ENCODE results near the gene MDFI.
A peak's percentile ranks its signal among the peaks of the same experiment; 100 is the strongest.
"Not testable (repeated sequence)": the region's sequence is repeated elsewhere in the genome, so short reads cannot be mapped to it uniquely, and the experiment has no call there.

Gene MDFI

DNA sequence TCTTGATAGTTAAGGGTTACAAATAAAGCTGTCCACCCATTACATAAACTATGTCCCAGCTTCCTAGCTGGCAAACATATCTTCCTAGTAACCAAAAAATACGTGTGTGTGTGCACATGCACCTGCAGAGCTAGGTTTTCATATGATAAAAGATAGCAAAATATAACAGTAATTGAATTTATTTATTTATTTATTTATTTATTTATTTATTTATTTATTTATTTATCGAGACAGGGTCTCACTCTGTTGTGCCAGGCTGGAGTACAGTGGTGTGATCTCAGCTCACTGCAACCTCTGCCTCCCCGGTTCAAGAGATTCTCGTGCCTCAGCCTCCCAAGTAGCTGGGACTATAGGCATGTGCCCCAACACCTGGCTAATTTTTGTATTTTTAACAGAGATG is 19.1 kb upstream of the MDFI start:
- H3K27me3 Mint-ChIP-seq; H3K4me1 Mint-ChIP-seq; ATAC-seq; H3K9me3 Mint-ChIP-seq; H3K4me3 Mint-ChIP-seq; DNase-seq; H3K27ac Mint-ChIP-seq; H3K36me3 Mint-ChIP-seq (ENCODE audit: low read depth): not testable (repeated sequence)

- no peaks in the 10 kb centered on the region for H3K36me3 Mint-ChIP-seq (ENCODE audit: low read depth)
- H3K9me3 Mint-ChIP-seq, result peaks cover 8% of the 10 kb centered on the region
- no peak for DNase-seq
- H3K4me1 Mint-ChIP-seq, result peaks cover 9% of the 10 kb centered on the region
- ATAC-seq, result no peak
- H3K27ac Mint-ChIP-seq, result no peak overlapping the region
- peaks cover 5% of the 10 kb centered on the region for H3K27me3 Mint-ChIP-seq
- H3K4me3 Mint-ChIP-seq, result no peak overlapping the region
Observed at GRCh38 chr6:41621367-41621766, 16.9 kb upstream of the MDFI start.

GRCh38 chr6:41621802-41622201 is 16.5 kb upstream of the MDFI start:
- no peak for ATAC-seq
- no peak overlapping the region for H3K4me3 Mint-ChIP-seq
- H3K4me1 Mint-ChIP-seq, result peaks cover 9% of the 10 kb centered on the region
- H3K27me3 Mint-ChIP-seq, result peaks cover 5% of the 10 kb centered on the region
- DNase-seq, result no peak
- no peak overlapping the region for H3K27ac Mint-ChIP-seq
- peaks cover 8% of the 10 kb centered on the region for H3K9me3 Mint-ChIP-seq
- H3K36me3 Mint-ChIP-seq (ENCODE audit: low read depth), result no peaks in the 10 kb centered on the region

DNA sequence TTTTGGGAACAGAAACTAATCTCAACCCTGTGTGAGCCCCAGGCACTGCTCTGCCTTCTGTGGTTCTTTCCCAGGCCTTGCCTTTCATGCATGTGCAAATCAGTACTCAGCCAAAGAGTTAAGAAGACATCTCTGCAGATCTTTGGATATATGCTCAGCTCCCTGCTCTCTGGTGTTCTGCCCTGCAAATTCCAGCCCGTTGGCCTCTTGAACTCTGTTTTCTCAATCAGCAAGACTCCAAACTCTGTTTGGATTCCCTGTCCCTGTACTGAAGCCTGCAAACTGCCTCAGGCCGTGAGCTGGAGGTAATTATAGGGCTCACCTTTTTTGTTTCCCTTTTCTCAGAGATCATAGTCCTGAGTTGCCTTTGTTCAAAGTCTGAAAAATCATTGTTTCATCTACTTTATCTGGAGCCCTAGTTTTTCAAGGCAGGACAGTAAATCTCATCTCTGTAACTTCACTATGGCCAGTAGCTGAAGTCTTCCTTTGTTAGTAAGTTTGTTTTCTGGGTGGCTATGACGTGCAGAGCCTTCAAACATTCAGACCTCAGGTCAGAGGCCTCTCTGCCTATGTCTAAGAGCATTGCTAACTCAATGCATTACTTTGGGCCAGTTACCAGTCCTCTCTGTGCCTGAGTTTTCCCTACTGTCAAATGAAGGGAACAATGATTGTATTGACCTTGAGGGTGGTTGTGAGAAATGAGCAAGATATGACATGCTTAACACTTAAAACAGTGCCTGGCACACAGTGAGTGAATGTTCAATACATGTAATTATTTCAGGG is 15.9 kb upstream of the MDFI start:
- peaks cover 9% of the 10 kb centered on the region for H3K4me1 Mint-ChIP-seq
- DNase-seq (no peak), ATAC-seq (no peak)
- no peaks in the 10 kb centered on the region for H3K36me3 Mint-ChIP-seq (ENCODE audit: low read depth)
- H3K9me3 Mint-ChIP-seq, result peaks cover 8% of the 10 kb centered on the region
- no peak overlapping the region for H3K27ac Mint-ChIP-seq
- peaks cover 5% of the 10 kb centered on the region for H3K27me3 Mint-ChIP-seq
- no peak overlapping the region for H3K4me3 Mint-ChIP-seq

DNA sequence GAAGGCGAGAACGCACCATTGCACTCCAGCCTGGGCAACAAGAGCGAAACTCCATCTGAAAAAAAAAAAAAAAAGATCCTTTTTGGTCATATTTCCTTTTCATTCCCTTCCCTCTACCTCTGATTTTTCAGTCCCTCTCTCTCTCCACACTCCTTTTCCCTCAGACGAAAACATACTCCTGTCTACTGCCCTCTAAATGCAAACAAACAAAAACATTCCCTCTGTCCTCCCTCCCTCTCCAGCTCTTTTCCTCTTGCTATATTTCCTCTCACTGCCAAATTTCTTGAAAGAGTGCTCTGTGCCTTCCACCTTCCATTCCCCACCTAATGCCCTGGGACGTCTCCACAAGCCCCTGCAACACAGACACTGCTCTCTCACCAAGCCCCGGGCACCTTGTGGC is 14.9 kb upstream of the MDFI start:
- peaks cover 8% of the 10 kb centered on the region for H3K9me3 Mint-ChIP-seq
- H3K27ac Mint-ChIP-seq, result peak overlapping the region; percentile 24
- H3K36me3 Mint-ChIP-seq (ENCODE audit: low read depth), result no peaks in the 10 kb centered on the region
- H3K4me3 Mint-ChIP-seq, result no peak overlapping the region
- H3K27me3 Mint-ChIP-seq, result peaks cover 5% of the 10 kb centered on the region
- DNase-seq (no peak), ATAC-seq (no peak)
- peaks cover 9% of the 10 kb centered on the region for H3K4me1 Mint-ChIP-seq

GRCh38 chr6:41624621-41625380 is 13.5 kb upstream of the MDFI start:
- Mint-ChIP-seq H3K4me1 (peaks cover 9% of the 10 kb centered on the region), H3K36me3 (ENCODE audit: low read depth) (no peaks in the 10 kb centered on the region), H3K4me3 (no peak overlapping the region), H3K9me3 (peaks cover 8% of the 10 kb centered on the region), H3K27me3 (peaks cover 5% of the 10 kb centered on the region), H3K27ac (no peak overlapping the region)
- DNase-seq (no peak), ATAC-seq (no peak)

DNA sequence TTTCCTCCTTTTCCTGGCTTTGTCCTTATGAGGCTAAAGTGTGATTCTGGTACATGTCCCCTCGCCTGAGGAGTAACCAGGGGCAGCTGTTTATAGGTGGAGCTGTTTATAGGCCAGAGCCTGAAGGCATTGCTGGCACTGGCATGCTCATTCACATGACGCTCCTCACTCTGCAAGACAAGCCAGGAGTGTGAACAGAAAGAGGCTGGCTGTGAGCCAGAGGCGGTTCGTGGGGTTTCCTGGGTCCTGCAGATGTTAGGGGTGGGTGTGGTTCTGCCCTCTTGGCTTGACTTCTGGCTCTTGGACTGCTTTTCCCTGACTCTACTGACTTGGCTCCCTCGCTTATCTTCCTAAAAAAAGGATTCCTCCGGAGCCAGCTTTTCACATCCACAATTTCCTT is 12.8 kb upstream of the MDFI start:
- Mint-ChIP-seq H3K27ac (no peak overlapping the region), H3K27me3 (peaks cover 5% of the 10 kb centered on the region)

DNA sequence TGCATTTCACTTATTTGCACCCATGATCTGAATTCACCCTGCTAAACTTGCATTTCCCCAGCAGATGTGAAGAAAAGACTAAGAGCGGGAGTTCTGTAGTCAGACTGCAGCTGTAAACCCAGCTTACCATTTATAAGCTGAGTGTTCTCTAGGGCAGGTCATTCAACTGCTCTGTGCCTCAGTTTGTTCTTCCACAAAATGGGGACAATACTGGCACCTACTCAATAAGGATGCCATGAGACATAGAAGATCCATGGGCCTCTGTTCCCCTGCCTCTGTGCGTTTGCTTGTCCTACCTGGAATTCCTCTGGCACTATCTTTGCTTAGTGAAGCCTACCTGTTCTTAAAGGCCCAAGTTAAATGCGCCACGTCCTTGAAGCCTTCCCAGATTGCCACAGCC is 12.2 kb upstream of the MDFI start:
- Mint-ChIP-seq H3K36me3 (ENCODE audit: low read depth) (no peaks in the 10 kb centered on the region), H3K27ac (no peak overlapping the region), H3K9me3 (peaks cover 5% of the 10 kb centered on the region), H3K4me1 (peaks cover 9% of the 10 kb centered on the region), H3K4me3 (no peak overlapping the region), H3K27me3 (peaks cover 5% of the 10 kb centered on the region)
- DNase-seq (no peak), ATAC-seq (no peak)

More for the DNA sequence above, 12.8 kb upstream of the MDFI start:
- Mint-ChIP-seq H3K9me3 (peaks cover 8% of the 10 kb centered on the region), H3K36me3 (ENCODE audit: low read depth) (no peaks in the 10 kb centered on the region), H3K4me1 (peaks cover 9% of the 10 kb centered on the region), H3K4me3 (no peak overlapping the region)
- no peak for ATAC-seq
- no peak for DNase-seq

DNA sequence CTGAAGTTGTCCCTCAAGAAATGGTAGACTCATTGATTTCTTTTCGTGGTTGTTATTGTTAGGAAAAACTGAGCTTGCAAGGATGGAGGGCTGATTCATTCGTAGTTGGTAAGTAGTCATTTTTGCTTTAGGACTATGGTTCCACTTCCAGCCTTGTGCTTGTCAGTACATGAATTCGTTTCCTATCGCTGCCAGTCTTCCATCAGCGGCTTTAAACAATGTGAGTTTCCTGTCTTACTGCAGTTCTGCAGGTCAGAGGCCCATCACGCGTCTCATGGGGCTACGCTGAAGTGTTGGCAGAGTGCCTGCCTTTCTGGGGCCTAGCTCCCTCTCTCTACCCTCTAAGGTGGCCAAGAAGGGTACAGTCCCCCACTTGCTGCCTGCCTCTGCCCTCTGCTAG is 11.4 kb upstream of the MDFI start:
- Mint-ChIP-seq H3K27ac (no peak overlapping the region), H3K36me3 (ENCODE audit: low read depth) (no peaks in the 10 kb centered on the region), H3K27me3 (peaks cover 2% of the 10 kb centered on the region), H3K4me3 (no peak overlapping the region), H3K9me3 (no peaks in the 10 kb centered on the region), H3K4me1 (peaks cover 9% of the 10 kb centered on the region)
- DNase-seq (no peak), ATAC-seq (no peak)

- Mint-ChIP-seq H3K27me3 (peaks cover 3% of the 10 kb centered on the region), H3K4me1 (peaks cover 9% of the 10 kb centered on the region), H3K4me3 (no peak overlapping the region)
Observed at GRCh38 chr6:41629128-41629527, 9.1 kb upstream of the MDFI start.

DNA sequence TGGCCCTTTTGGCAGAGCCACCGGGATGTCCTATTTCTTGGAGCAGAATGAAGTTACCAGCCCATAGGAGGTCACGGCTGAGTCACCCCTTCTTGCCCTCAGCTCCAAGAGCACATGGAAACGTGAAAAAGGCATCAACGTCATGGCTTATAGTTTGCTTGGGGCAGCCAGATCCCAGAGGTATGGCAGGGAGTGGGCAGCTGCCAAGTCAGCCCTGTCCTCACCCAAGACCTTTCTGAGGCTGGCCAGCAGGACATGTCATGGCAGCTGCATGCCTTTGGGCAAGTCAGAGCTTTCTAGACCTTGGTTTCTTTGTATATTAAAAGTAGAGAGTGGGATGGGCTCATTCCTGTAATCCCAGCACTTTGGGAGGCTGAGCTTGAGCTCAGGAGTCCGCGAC is 8.2 kb upstream of the MDFI start:
- Mint-ChIP-seq H3K9me3 (no peaks in the 10 kb centered on the region), H3K27me3 (peaks cover 7% of the 10 kb centered on the region), H3K4me3 (no peak overlapping the region), H3K27ac (no peak overlapping the region), H3K4me1 (peaks cover 7% of the 10 kb centered on the region), H3K36me3 (ENCODE audit: low read depth) (no peaks in the 10 kb centered on the region)
- ATAC-seq (no peak), DNase-seq (no peak)

More at GRCh38 chr6:41629128-41629527, 9.1 kb upstream of the MDFI start:
- no peak overlapping the region for H3K27ac Mint-ChIP-seq
- no peak for ATAC-seq
- H3K36me3 Mint-ChIP-seq (ENCODE audit: low read depth), result no peaks in the 10 kb centered on the region
- no peaks in the 10 kb centered on the region for H3K9me3 Mint-ChIP-seq
- DNase-seq, result no peak

DNA sequence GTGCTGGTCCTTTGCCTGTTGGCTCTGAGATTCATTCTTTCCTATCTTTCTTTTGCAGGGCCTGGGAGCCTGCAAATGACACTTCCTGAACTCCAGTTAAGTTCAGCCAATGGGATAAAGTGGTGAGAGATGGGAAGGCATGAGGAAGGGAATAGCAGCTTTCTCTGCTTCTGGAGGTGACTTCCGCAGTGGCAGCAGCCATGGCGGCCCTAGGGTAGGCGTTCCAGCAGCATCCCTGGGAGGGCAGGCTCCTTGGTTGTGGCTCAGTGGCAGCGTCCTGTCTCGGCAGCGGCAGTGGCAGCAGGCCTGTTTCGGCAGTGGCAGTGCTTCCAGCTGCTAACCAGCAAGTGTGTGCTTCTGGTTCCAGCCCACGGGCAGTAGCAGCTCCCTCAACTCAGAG is 7.3 kb upstream of the MDFI start:
- no peaks in the 10 kb centered on the region for H3K4me1 Mint-ChIP-seq
- ATAC-seq (no peak), DNase-seq (no peak)
- H3K36me3 Mint-ChIP-seq (ENCODE audit: low read depth), result no peaks in the 10 kb centered on the region
- no peak overlapping the region for H3K27ac Mint-ChIP-seq
- H3K27me3 Mint-ChIP-seq, result peaks cover 13% of the 10 kb centered on the region
- no peak overlapping the region for H3K4me3 Mint-ChIP-seq
- no peaks in the 10 kb centered on the region for H3K9me3 Mint-ChIP-seq

DNA sequence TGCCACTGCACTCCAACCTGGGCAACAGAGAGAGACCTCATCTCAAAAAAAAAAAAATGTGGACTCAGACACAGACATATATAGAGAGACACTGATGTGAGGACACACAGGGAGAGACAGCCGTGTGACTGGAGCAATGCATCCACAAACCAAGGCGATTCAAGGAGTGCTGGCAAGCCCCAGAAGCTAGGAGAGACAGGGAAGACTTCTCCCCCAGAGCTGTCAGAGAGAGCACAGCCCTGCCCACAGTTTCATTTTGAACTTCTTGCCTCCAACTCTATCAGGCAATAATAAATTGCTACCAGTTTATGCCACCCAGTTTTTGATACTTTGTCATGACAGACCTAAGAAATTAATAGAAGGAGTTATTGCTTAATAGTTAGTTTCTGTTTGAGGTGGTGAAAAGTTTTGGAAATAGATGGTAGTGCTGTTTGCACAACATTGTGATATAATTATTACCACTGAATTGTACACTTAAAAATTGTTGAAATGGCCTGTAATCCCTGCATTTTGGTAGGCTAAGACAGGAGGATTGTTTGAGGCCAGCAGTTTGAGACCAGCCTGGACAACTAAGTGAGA is 5.1 kb upstream of the MDFI start:
- H3K4me3 Mint-ChIP-seq, result no peak overlapping the region
- no peaks in the 10 kb centered on the region for H3K36me3 Mint-ChIP-seq (ENCODE audit: low read depth)
- peaks cover 5% of the 10 kb centered on the region for H3K4me1 Mint-ChIP-seq
- no peaks in the 10 kb centered on the region for H3K9me3 Mint-ChIP-seq
- H3K27me3 Mint-ChIP-seq, result peaks cover 27% of the 10 kb centered on the region
- ATAC-seq (no peak), DNase-seq (no peak)
- no peak overlapping the region for H3K27ac Mint-ChIP-seq

DNA sequence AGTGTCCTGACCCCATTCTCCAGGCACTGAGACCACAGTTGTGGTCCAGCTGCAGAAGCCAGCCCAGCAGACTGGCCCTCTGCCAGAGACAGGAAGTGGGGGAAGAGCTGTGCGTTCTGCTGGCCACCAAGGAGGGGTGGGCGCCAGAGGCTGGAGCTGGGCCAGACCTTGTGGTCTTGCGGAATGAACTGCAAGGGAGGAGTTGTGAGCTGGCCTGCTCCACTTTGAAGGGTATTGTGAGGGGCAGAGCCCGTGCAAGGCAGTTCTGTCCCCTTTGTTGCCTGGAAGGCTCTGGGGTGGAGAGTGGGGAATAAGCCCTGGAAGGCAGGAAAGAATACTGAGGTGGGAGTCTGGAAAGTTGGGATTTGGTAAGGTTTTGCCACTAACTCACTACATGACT is 3.6 kb upstream of the MDFI start:
- H3K4me3 Mint-ChIP-seq, result no peak overlapping the region
- no peak overlapping the region for H3K27ac Mint-ChIP-seq
- ATAC-seq (no peak), DNase-seq (no peak)
- H3K4me1 Mint-ChIP-seq, result peaks cover 5% of the 10 kb centered on the region
- H3K36me3 Mint-ChIP-seq (ENCODE audit: low read depth), result no peaks in the 10 kb centered on the region
- no peaks in the 10 kb centered on the region for H3K9me3 Mint-ChIP-seq
- peaks cover 39% of the 10 kb centered on the region for H3K27me3 Mint-ChIP-seq

DNA sequence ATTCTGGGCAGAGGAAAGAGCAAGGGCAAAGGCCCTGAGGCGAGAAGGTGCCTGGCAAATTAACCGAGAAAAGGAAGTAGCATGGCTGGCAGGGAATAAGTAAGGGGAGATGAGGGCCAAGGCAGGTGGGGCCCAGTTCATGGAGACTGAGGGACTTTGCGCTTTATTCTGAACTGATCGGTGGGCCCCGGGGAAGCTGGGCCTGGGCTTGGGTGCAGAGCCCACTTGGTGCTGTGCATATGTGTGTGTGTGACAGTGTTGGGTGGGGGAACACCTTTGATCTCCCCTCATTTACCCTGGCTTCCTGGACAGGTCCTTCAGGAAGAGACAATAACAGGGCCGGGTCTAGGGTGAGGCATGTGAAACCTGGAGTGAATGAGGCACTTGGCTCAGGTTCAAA is 2.9 kb upstream of the MDFI start:
- peaks cover 45% of the 10 kb centered on the region for H3K27me3 Mint-ChIP-seq
- peaks cover 5% of the 10 kb centered on the region for H3K4me1 Mint-ChIP-seq
- ATAC-seq, result no peak
- no peaks in the 10 kb centered on the region for H3K9me3 Mint-ChIP-seq
- H3K36me3 Mint-ChIP-seq (ENCODE audit: low read depth), result no peaks in the 10 kb centered on the region
- no peak overlapping the region for H3K4me3 Mint-ChIP-seq
- no peak overlapping the region for H3K27ac Mint-ChIP-seq
- no peak for DNase-seq

Data from activated naive CD8-positive, alpha-beta T cell treated with anti-CD3 and anti-CD28 coated beads, Interleukin-2, amount 50 U/mL, for 24 hours (primary cell).